Bronchial epithelial cell (primary cell): Measurements from ENCODE around the gene ZNF516. TPM values are rescaled to one million over a fixed set of nuclear protein-coding genes. Genes with fewer than 3 reads are reported as not detected.

ENCODE experiments used
- DNase-seq: peaks from one replicate; pipeline ENCODE4 v3.0.0-alpha.2; 2010; ENCODE audit warnings: low read depth
- FAIRE-seq: peaks from 2 replicates; lab custom pipeline; 2011; peaks lifted over from hg19 to GRCh38; lab: Jason Lieb, UNC
- H3K27me3 ChIP-seq: 2 replicates; pipeline ENCODE4 v1.5.1; 2011; ENCODE audit warnings: low read length; ENCODE audit not compliant: control insufficient read depth, insufficient read depth
- H3K36me3 ChIP-seq: 2 replicates; pipeline ENCODE4 v1.5.1; 2011; ENCODE audit warnings: low read length; ENCODE audit not compliant: control insufficient read depth, insufficient read depth
- H3K4me3 ChIP-seq: 2 replicates; pipeline ENCODE4 v1.5.1; 2011; ENCODE audit warnings: mild to moderate bottlenecking, low read depth, low read length, control low read depth
- total RNA-seq: library from RNA; depleted of rRNA; stranded (reverse); fragments of >200 nt; gene quantifications from 2 replicates; pipeline ENCODE4 v1.2.1, GENCODE V29; 2014
- TF ChIP-seq, protein P1 (sequence below): IDR thresholded peaks from 2 replicates; pipeline ENCODE4 v1.5.1; 2011; ENCODE audit warnings: mild to moderate bottlenecking, moderate library complexity, low read length, control low read depth, inconsistent platforms; ENCODE audit not compliant: insufficient read depth, severe bottlenecking

The ZNF516 gene
- total RNA-seq, 1 donor from 2014 or later: 16.6 TPM

DNA sequence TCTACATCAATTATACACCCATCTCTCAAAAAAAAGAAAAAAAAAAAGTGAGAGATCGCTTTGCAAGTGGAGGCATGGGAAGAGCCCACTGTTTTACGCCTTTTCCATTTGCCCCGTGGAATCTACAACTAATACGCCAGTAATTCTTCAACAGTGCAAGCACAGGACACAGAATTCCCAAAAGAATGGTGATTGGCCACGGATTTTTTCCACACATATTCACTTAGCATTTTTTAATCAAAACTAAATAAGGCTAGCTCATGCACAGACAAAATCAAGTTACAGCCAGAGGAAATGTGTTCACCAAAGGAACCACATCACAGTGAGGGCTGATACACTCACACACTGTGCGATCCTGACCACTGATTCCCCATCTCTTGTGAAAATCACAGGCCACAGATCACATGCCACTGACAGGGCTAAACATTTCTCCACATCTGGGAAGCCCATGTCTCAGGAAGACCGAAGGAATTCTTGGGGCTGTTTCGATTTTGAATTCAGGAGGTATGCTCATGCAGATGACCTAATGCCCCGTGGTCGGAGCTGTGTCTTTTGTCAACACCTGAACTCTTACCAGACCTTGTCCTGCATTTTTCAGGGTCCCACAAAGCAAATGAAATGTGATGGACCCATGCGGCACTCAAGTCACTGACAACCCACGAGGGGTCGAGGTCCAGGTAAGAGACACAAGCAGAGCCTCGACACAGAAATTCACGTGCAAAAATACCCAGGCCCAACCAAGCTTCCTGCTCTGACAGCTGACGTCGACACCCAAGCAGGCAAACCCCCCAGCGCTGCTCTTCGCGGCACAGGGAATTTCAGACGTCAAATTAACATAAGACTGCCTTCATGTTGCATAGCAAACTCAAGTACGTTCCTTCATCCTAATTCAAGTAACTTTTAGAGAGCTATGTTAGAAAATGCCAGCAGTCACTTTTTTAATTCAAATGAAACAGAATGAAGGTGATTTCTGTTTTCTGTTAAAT is 69.6 kb downstream of the ZNF516 start:
- FAIRE-seq (no peak), DNase-seq (no peak)
- Histone ChIP-seq H3K36me3 (peaks cover 1% of the 10 kb centered on the region), H3K27me3 (no peaks in the 10 kb centered on the region), H3K4me3 (no peak overlapping the region)
- TF ChIP-seq, protein P1, sequence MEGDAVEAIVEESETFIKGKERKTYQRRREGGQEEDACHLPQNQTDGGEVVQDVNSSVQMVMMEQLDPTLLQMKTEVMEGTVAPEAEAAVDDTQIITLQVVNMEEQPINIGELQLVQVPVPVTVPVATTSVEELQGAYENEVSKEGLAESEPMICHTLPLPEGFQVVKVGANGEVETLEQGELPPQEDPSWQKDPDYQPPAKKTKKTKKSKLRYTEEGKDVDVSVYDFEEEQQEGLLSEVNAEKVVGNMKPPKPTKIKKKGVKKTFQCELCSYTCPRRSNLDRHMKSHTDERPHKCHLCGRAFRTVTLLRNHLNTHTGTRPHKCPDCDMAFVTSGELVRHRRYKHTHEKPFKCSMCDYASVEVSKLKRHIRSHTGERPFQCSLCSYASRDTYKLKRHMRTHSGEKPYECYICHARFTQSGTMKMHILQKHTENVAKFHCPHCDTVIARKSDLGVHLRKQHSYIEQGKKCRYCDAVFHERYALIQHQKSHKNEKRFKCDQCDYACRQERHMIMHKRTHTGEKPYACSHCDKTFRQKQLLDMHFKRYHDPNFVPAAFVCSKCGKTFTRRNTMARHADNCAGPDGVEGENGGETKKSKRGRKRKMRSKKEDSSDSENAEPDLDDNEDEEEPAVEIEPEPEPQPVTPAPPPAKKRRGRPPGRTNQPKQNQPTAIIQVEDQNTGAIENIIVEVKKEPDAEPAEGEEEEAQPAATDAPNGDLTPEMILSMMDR: no peak

DNA sequence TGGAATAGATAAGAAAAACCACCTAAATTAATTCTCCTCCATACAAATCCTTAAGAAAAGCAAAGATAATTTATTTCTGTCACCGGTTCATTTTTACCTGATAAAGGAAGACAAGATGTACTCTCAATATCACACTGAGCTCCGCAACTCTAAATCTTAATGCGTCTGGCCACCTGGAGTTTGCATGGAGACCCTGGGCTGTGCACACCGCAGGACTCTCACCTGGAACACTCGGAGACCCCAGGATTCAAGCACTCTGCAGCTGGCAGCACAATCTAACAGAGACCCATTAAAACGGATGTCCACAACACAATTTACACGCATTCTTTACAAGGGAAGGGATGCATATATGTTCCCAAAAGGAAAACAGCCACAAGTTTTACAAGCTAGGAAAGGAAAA is 72.2 kb downstream of the ZNF516 start:
- FAIRE-seq (no peak), DNase-seq (no peak)
- H3K4me3 ChIP-seq: no peak overlapping the region

DNA sequence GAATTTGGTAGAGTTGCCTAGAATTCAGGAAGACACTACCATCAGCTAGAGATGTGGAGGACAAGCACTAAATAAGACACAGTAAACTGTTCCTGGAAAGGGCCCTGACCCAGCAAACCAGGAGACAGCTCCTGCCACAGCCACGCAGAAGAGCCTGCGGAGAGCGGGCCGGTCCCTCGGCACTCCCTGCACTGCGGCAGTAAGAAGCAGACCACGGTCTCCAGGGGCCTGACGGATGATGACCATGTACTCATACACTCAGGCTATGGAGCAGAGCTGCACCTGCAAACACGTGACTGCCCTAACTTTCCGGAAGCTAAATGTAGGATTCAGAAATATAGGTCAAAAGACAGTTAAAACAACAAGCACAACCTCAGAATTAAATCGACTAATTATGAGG is 72.9 kb downstream of the ZNF516 start:
- TF ChIP-seq, protein P1: no peak
- Histone ChIP-seq H3K4me3 (no peak overlapping the region), H3K36me3 (peaks cover 3% of the 10 kb centered on the region), H3K27me3 (no peaks in the 10 kb centered on the region)
- FAIRE-seq: no peak
- DNase-seq: no peak

More for the DNA sequence above, 72.2 kb downstream of the ZNF516 start:
- peaks cover 3% of the 10 kb centered on the region for H3K36me3 ChIP-seq
- TF ChIP-seq, protein P1: no peak
- H3K27me3 ChIP-seq: no peaks in the 10 kb centered on the region

DNA sequence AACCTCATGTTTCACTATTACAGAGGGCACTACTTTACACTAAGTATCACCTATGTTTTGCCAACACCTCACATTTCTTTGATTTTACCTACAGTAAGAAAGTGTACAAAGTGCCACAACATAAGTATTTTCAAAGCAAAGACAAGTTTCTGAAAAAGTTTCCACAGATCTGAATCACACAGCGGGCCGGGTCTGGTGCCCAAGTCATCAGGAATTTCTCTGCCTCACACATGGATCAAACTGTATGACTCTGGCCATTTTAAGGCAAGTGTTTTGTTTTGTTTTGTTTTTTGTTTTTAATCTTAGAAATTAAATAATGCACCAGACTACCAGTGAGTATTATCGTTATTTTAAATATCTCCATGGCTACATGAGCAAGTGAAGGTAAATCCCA is 73.4 kb downstream of the ZNF516 start:
- Histone ChIP-seq H3K36me3 (peaks cover 3% of the 10 kb centered on the region), H3K4me3 (no peak overlapping the region), H3K27me3 (no peaks in the 10 kb centered on the region)
- no peak for DNase-seq
- FAIRE-seq: no peak
- TF ChIP-seq, protein P1: no peak

DNA sequence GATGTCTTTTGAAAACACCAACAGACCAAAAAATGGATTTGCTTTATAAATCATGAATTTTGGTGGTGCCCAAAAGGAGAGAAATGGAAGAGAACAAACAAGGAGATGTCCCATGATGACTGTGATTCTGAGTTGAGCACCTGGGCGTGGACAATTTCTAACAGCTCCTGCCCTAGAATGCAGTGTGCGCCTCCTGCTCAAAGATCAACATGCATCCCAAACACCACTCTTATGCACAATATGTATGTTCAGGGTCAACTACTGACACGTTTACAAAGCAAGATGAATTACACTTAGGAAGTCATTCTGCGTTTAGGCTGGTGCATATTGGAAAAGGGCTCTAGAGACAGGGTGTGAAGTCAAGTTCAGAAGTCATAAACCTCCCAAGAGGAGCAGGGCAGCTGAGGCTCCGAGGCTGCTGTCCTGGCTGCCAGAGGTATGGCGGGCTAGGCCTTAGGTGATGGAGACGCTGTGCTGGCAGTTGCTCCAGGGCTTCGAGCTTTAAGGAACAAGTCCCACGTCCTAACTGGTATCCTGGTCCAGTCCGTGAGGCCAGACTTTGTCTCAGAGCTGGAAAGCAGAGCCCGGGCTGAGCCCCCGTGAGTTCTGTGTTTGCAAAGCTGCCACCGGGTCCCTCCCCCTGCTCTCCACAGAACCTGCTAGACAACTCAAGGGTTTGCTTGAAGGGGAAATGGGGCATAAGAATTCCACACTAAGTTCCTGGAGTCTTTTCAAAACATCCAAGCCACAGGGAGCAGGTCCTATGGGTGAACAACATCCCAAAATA is 74.0 kb downstream of the ZNF516 start:
- DNase-seq (no peak), FAIRE-seq (no peak)
- H3K4me3 ChIP-seq: no peak overlapping the region
- TF ChIP-seq, protein P1: no peak
- H3K27me3 ChIP-seq: no peaks in the 10 kb centered on the region
- H3K36me3 ChIP-seq: peaks cover 3% of the 10 kb centered on the region
